ENCODE data around the gene ADM5. TPM values are rescaled to one million over a fixed set of nuclear protein-coding genes. Genes with fewer than 3 reads are reported as not detected.

The ADM5 gene
- total RNA-seq, 1 donor = under 0.01 TPM

DNA sequence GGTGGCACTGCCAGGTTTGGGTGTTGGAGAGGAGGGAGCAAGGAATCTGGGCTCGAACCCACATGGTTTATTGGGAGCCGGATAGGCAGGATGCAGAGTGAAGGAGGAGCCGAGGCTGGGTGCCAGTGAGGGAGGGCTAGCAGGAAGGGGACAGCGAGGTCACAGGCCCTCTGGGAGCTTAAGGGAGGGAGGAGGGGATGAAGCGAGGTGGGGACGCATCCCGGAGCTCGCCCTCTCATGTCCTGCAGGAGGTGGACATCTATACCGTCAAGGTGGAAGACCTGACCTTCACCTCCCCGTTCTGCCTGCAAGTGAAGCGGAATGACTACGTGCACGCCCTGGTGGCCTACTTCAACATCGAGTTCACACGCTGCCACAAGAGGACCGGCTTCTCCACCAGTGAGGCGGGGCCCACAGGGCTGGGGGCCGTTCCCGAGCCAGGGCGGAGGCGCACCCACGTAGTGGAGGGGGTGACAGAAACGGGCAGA is 3.5 kb upstream of the ADM5 start:
- TF ChIP-seq, protein P1, sequence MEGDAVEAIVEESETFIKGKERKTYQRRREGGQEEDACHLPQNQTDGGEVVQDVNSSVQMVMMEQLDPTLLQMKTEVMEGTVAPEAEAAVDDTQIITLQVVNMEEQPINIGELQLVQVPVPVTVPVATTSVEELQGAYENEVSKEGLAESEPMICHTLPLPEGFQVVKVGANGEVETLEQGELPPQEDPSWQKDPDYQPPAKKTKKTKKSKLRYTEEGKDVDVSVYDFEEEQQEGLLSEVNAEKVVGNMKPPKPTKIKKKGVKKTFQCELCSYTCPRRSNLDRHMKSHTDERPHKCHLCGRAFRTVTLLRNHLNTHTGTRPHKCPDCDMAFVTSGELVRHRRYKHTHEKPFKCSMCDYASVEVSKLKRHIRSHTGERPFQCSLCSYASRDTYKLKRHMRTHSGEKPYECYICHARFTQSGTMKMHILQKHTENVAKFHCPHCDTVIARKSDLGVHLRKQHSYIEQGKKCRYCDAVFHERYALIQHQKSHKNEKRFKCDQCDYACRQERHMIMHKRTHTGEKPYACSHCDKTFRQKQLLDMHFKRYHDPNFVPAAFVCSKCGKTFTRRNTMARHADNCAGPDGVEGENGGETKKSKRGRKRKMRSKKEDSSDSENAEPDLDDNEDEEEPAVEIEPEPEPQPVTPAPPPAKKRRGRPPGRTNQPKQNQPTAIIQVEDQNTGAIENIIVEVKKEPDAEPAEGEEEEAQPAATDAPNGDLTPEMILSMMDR (IDR thresholded peaks at IDR 0.05; ENCODE audit: insufficient read depth, low read depth, low read length) = no peak
- no peak overlapping the region for H3K4me3 ChIP-seq (ENCODE audit: low read depth, low read length)
- DNase-seq (ENCODE audit: low read depth) = no peak

- H3K4me3 ChIP-seq (ENCODE audit: low read depth, low read length) = no peak overlapping the region
- DNase-seq (ENCODE audit: low read depth) = no peak
- TF ChIP-seq, protein P1 (IDR thresholded peaks at IDR 0.05; ENCODE audit: insufficient read depth, low read depth, low read length) = no peak
Measured at GRCh38 chr19:49686503-49687088, 2.8 kb upstream of the ADM5 start.

GRCh38 chr19:49687150-49687549 is 2.2 kb upstream of the ADM5 start:
- TF ChIP-seq, protein P1 (IDR thresholded peaks at IDR 0.05; ENCODE audit: insufficient read depth, low read depth, low read length) = no peak
- H3K4me3 ChIP-seq (ENCODE audit: low read depth, low read length) = no peak overlapping the region
- DNase-seq (ENCODE audit: low read depth) = no peak

GRCh38 chr19:49687566-49688316 is 1.7 kb upstream of the ADM5 start:
- DNase-seq (ENCODE audit: low read depth) = no peak
- TF ChIP-seq, protein P1 (IDR thresholded peaks at IDR 0.05; ENCODE audit: insufficient read depth, low read depth, low read length) = no peak
- no peak overlapping the region for H3K4me3 ChIP-seq (ENCODE audit: low read depth, low read length)

- no peak for DNase-seq (ENCODE audit: low read depth)
- no peak overlapping the region for H3K4me3 ChIP-seq (ENCODE audit: low read depth, low read length)
- TF ChIP-seq, protein P1 (IDR thresholded peaks at IDR 0.05; ENCODE audit: insufficient read depth, low read depth, low read length) = no peak
Measured at GRCh38 chr19:49688531-49689132, 762 bp upstream of the ADM5 start.

GRCh38 chr19:49690079-49690655 is 773 bp downstream of the ADM5 start:
- TF ChIP-seq, protein P1 (IDR thresholded peaks at IDR 0.05; ENCODE audit: insufficient read depth, low read depth, low read length) = peak; percentile 2
- no peak for DNase-seq (ENCODE audit: low read depth)
- peak overlapping the region; percentile 65 for H3K4me3 ChIP-seq (ENCODE audit: low read depth, low read length)

All from fibroblast of villous mesenchyme (primary cell).